Activated gamma-delta T cell treated with Interleukin-2 at 50 U/mL for 16 hours (primary cell): Measurements from ENCODE around the gene RPGR.

Source experiments
- DNase-seq: peaks from one replicate; pipeline ENCODE4 v3.0.0-alpha.2; 2020

RPGR gene

GRCh38 chrX:38256019-38256418 is 71.3 kb downstream of the RPGR start:
- DNase-seq, result no peak

- no peak for DNase-seq
These were observed 77.3 kb downstream of the RPGR start for GRCh38 chrX:38249965-38250364.

- no peak for DNase-seq
These were observed 80.3 kb downstream of the RPGR start for GRCh38 chrX:38247051-38247450.

GRCh38 chrX:38240541-38240940 is 86.8 kb downstream of the RPGR start:
- no peak for DNase-seq

- DNase-seq, result no peak
These were observed 90.3 kb downstream of the RPGR start for GRCh38 chrX:38236901-38237615.

- no peak for DNase-seq
These were observed 93.2 kb downstream of the RPGR start for GRCh38 chrX:38233891-38234667.

- DNase-seq, result no peak
These were observed 95.1 kb downstream of the RPGR start for GRCh38 chrX:38232079-38232686.

GRCh38 chrX:38225093-38225492 is 102.2 kb downstream of the RPGR start:
- no peak for DNase-seq

GRCh38 chrX:38224160-38224559 is 103.1 kb downstream of the RPGR start:
- no peak for DNase-seq

GRCh38 chrX:38221391-38221929 is 105.8 kb downstream of the RPGR start:
- DNase-seq, result no peak

GRCh38 chrX:38220415-38221390 is 106.6 kb downstream of the RPGR start, which contains the start of gene SRPX:
Gene SRPX (minus strand): TSS chrX:38220871. CDS start chrX:38220792, 79 bp downstream.
- DNase-seq, result no peak

- no peak for DNase-seq
These were observed 107.3 kb downstream of the RPGR start for GRCh38 chrX:38220024-38220414.
